ENCODE data around the gene KASH5.

DNA sequence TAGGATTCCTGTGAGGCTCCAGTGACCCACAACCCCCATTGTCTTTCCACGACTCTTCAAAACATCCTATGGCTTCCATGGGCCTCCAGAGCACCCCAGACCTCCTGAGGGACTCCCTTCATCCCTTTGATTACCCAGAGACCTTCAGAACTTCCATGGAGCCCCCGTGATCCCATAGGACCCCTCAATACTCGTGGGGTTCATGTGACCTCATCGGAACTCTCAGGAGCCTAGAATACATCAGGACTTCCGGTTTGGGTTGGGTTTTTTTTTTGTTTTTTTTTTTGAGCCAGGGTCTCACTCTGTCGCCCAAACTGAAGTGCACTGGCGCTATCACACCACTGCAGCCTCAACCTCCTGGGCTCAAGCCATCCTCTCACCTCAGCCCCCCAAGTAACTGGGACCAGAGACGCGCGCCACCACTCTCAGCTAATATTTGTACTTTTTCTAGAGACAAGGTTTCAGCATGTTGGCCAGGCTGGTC, 65.8 kb downstream of the KASH5 start:
- TF ChIP-seq, protein P1, sequence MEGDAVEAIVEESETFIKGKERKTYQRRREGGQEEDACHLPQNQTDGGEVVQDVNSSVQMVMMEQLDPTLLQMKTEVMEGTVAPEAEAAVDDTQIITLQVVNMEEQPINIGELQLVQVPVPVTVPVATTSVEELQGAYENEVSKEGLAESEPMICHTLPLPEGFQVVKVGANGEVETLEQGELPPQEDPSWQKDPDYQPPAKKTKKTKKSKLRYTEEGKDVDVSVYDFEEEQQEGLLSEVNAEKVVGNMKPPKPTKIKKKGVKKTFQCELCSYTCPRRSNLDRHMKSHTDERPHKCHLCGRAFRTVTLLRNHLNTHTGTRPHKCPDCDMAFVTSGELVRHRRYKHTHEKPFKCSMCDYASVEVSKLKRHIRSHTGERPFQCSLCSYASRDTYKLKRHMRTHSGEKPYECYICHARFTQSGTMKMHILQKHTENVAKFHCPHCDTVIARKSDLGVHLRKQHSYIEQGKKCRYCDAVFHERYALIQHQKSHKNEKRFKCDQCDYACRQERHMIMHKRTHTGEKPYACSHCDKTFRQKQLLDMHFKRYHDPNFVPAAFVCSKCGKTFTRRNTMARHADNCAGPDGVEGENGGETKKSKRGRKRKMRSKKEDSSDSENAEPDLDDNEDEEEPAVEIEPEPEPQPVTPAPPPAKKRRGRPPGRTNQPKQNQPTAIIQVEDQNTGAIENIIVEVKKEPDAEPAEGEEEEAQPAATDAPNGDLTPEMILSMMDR (conservative IDR thresholded peaks at IDR 0.05; ENCODE audit: low read depth, low read length) = no peak
- TF ChIP-seq, protein P2, sequence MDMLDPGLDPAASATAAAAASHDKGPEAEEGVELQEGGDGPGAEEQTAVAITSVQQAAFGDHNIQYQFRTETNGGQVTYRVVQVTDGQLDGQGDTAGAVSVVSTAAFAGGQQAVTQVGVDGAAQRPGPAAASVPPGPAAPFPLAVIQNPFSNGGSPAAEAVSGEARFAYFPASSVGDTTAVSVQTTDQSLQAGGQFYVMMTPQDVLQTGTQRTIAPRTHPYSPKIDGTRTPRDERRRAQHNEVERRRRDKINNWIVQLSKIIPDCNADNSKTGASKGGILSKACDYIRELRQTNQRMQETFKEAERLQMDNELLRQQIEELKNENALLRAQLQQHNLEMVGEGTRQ (IDR thresholded peaks at IDR 0.05; ENCODE audit: low read depth, low read length) = no peak
- no peak for TF ChIP-seq RFX5 (IDR thresholded peaks at IDR 0.05; ENCODE audit: low read depth, low read length)
- no peak for TF ChIP-seq RAD21 (IDR thresholded peaks at IDR 0.05; ENCODE audit: low read length)
- TF ChIP-seq CHD1 (IDR thresholded peaks at IDR 0.05; ENCODE audit: low read depth, low read length) = no peak

Measured in IMR-90 (cell line).